BLaER1 treated with 17β-estradiol and CSF1 and Interleukin-3, amounts not matched to agents 10 nM and 100 nM (cell line): ENCODE results near the gene GKN1.
"Not testable (repeated sequence)": the region's sequence is repeated elsewhere in the genome, so short reads cannot be mapped to it uniquely, and the experiment has no call there.

ENCODE experiments used
- H3K27ac ChIP-seq, 11 experiments: shearing (Covaris generic); formaldehyde crosslinking; 2 replicates each; pipeline ENCODE4 v1.8.1; 2022
- H3K27me3 ChIP-seq, 11 experiments: shearing (Covaris generic); formaldehyde crosslinking; 2 replicates each; pipeline ENCODE4 v1.8.1; 2022
- H3K36me3 ChIP-seq, 11 experiments: shearing (Covaris generic); formaldehyde crosslinking; 2 replicates each; pipeline ENCODE4 v1.8.1; 2022
- H3K4me1 ChIP-seq, 10 experiments: shearing (Covaris generic); formaldehyde crosslinking; 2 replicates each; pipeline ENCODE4 v1.8.1; 2022
- H3K4me2 ChIP-seq, 11 experiments: shearing (Covaris generic); formaldehyde crosslinking; 2 replicates each; pipeline ENCODE4 v1.8.1; 2022
- H3K4me3 ChIP-seq, 10 experiments: shearing (Covaris generic); formaldehyde crosslinking; 2 replicates each; pipeline ENCODE4 v1.8.1; 2022
- H3K9ac ChIP-seq, 11 experiments: shearing (Covaris generic); formaldehyde crosslinking; 2 replicates each; pipeline ENCODE4 v1.8.1; 2022
- H3K9me3 ChIP-seq, 11 experiments: shearing (Covaris generic); formaldehyde crosslinking; replicated peaks in 1 of 11; 2 replicates each; pipeline ENCODE4 v1.8.1; 2022
- H4K20me1 ChIP-seq, 11 experiments: shearing (Covaris generic); formaldehyde crosslinking; 2 replicates each; pipeline ENCODE4 v1.8.1; 2022
- Cebpa-rat ChIP-seq, 11 experiments: shearing (Covaris generic); IDR thresholded peaks; 2 replicates each; pipeline ENCODE4 v1.8.1; 2022

The GKN1 gene

DNA sequence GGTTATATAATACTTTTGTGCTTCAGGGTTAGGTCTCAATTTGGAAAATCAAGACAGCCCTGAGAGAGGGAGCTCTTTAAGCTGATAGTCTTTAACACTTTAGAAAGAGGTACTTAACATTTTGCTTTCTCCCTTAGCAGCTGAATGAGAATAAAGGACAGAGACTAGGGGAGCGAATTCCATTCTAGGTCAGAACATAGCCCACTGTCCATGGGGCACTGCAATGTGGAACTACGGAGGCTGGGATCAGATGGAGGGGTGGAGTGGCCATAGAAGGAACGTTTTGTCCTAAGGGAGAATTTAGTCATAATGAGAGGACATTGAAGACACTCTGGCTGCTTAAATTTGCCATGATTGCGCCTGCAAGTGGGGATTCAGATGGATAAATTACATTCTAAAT, 22.5 kb upstream of the GKN1 start:
- no peaks in the 10 kb centered on the region for H3K36me3 ChIP-seq
- H4K20me1 ChIP-seq, result no peaks in the 10 kb centered on the region
- H3K4me1 ChIP-seq, result peaks cover 0 to 40% (median 0%) of the 10 kb centered on the region in 10 experiments; a peak in 8 of 20 replicates
- H3K27me3 ChIP-seq, result no peaks in the 10 kb centered on the region
- H3K9me3 ChIP-seq, result no peaks in the 10 kb centered on the region
- TF ChIP-seq Cebpa-rat (IDR thresholded peaks at IDR 0.05), result no peak
- no peak overlapping the region for H3K9ac ChIP-seq
- no peak overlapping the region for H3K4me3 ChIP-seq
- no peak overlapping the region for H3K4me2 ChIP-seq
- H3K27ac ChIP-seq, result no peak overlapping the region

DNA sequence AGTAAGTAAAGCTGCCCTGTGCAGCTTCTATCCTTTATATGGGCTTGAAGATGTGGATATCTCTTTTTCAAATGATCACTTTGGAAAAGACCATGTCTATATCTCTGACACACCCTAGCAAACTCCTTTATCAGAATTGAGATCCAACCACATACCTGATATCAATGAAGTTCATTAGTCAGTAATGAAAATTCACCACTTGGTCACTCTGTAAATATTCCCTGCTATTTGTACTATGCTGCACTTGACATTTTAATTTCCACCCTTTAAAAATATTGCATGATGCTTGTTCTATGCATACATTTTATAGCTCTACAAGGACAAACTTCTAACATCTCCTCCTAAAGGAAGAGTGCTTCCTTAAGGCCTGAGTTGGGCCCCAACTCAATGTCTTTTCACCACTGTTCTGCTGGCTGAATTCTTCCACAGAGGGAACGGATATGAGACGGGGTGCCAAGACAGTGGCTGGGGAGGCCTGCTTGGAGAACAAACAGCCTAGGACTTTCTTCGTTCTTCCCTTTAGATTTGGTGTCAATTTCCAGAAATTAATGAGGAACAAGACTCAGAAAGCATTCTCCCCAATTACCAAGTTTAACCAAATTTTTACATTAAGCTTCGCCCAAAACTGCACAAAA, 21.4 kb upstream of the GKN1 start, which contains the start of gene GKN2:
Gene GKN2, minus strand, starts transcription at position 7 of the 635 bp plus-strand sequence. CDS start 32 bp downstream, outside the sequence.
- H3K4me3 ChIP-seq, result no peak within 1 kb of the TSS
- no peaks in the 10 kb centered on the region for H3K9me3 ChIP-seq
- no peak within 1 kb of the TSS for H3K4me2 ChIP-seq
- H3K9ac ChIP-seq, result no peak within 1 kb of the TSS
- no peak for TF ChIP-seq Cebpa-rat (IDR thresholded peaks at IDR 0.05)
- H4K20me1 ChIP-seq, result no peaks in the 10 kb centered on the region
- no peaks in the 10 kb centered on the region for H3K36me3 ChIP-seq
- H3K27me3 ChIP-seq, result no peaks in the 10 kb centered on the region
- peaks cover 0 to 32% (median 0%) of the 10 kb centered on the region in 10 experiments; a peak in 8 of 20 replicates for H3K4me1 ChIP-seq
- H3K27ac ChIP-seq, result no peak within 1 kb of the TSS

DNA sequence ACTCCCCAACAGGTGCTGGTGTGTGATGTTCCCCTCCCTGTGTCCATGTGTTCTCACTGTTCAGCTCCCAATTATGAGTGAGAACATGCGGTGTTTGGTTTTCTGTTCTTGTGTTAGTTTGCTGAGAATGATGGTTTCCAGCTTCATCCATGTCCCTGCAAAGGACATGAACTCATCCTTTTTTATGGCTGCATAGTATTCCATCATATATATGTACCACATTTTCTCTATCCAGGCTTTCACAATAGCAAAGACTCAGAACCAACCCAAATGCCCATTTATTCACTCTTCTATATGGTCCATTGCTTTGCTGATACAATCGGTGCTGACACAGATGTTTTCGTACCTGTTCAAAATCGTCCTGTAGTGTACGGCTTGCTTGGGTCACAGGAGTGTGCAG, 19.0 kb upstream of the GKN1 start:
- not testable (repeated sequence) for H3K9me3 ChIP-seq

DNA sequence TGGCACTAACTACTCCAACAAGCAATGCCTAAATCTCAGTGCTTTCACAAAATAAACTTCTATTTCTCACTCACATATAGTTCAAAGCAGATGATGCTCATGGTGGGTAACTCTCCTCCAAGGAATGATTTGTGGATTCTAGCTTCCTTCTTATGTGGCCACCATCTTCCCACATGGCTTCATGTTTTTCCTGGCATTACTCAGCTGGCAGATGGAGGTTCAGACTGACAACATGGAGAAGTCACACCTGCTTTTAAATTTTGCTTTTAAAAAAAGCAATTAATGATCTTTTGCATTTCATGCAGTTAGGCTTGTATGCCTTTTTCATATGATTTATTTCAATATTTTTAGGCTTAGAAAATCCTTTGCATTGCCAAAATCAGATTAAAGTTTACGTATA, 15.4 kb upstream of the GKN1 start:
- no peak overlapping the region for H3K4me3 ChIP-seq
- no peak overlapping the region for H3K9ac ChIP-seq
- no peak overlapping the region for H3K4me2 ChIP-seq
- no peaks in the 10 kb centered on the region for H3K36me3 ChIP-seq
- no peaks in the 10 kb centered on the region for H3K4me1 ChIP-seq
- no peak overlapping the region for H3K27ac ChIP-seq
- no peaks in the 10 kb centered on the region for H3K27me3 ChIP-seq
- H4K20me1 ChIP-seq, result no peaks in the 10 kb centered on the region
- TF ChIP-seq Cebpa-rat (IDR thresholded peaks at IDR 0.05), result no peak
- no peaks in the 10 kb centered on the region for H3K9me3 ChIP-seq

More for the DNA sequence above, 19.0 kb upstream of the GKN1 start:
- H3K4me3 ChIP-seq, H3K9ac ChIP-seq, H3K27ac ChIP-seq, H3K27me3 ChIP-seq, H3K4me2 ChIP-seq, H4K20me1 ChIP-seq, H3K36me3 ChIP-seq: not testable (repeated sequence)
- H3K4me1 ChIP-seq, result peaks cover 0 to 13% (median 0%) of the 10 kb centered on the region in 10 experiments; a peak in 6 of 20 replicates

DNA sequence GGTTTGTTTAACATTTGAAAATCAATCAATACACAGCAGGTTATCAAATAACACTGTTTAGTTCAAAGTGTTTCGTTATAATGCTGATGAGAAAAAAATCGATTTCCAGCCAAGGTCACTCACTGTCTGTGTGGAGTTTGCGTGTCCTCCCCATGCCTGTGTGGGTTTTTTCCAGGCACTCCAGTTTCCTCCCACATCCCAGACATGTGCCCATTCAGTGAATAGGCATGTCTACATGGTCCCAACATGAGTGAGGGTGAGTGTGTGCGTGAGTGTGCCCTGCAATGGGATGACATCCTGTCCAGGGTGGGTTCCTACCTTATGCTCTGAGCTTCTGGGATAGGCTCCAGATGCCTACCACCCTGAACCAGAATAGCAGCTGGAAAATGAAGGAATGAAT, 13.1 kb upstream of the GKN1 start:
- Histone ChIP-seq H3K36me3 (no peaks in the 10 kb centered on the region), H3K9me3 (no peaks in the 10 kb centered on the region), H4K20me1 (no peaks in the 10 kb centered on the region), H3K27me3 (no peaks in the 10 kb centered on the region), H3K9ac (no peak overlapping the region), H3K27ac (no peak overlapping the region), H3K4me2 (no peak overlapping the region), H3K4me3 (no peak overlapping the region), H3K4me1 (no peaks in the 10 kb centered on the region)
- TF ChIP-seq Cebpa-rat (IDR thresholded peaks at IDR 0.05), result no peak

DNA sequence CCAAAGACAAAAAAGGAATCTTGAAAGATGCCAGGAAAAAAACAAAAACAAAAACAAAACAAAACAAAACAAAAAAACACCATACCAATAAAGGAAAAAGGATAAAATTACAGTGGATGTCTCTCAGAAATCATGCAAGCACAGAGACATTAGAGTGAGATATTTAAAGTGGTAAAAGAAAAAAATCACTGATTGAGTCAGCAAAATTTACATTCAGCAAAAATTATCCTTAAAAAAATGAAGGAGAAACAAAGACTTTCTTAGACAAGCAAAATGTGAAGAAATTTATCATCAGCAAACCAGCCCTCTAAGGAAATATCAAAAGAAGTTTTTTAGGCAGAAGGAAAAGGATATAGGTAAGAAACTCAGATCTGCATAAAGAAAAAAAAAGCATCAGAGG, 10.2 kb upstream of the GKN1 start:
- no peaks in the 10 kb centered on the region for H3K9me3 ChIP-seq
- no peak overlapping the region for H3K9ac ChIP-seq
- no peaks in the 10 kb centered on the region for H4K20me1 ChIP-seq
- no peak overlapping the region for H3K27ac ChIP-seq
- H3K4me3 ChIP-seq, result no peak overlapping the region
- no peaks in the 10 kb centered on the region for H3K36me3 ChIP-seq
- TF ChIP-seq Cebpa-rat (IDR thresholded peaks at IDR 0.05), result no peak
- H3K4me2 ChIP-seq, result no peak overlapping the region
- no peaks in the 10 kb centered on the region for H3K27me3 ChIP-seq
- peaks cover 0 to 9% (median 0%) of the 10 kb centered on the region in 10 experiments; a peak in 4 of 20 replicates for H3K4me1 ChIP-seq

DNA sequence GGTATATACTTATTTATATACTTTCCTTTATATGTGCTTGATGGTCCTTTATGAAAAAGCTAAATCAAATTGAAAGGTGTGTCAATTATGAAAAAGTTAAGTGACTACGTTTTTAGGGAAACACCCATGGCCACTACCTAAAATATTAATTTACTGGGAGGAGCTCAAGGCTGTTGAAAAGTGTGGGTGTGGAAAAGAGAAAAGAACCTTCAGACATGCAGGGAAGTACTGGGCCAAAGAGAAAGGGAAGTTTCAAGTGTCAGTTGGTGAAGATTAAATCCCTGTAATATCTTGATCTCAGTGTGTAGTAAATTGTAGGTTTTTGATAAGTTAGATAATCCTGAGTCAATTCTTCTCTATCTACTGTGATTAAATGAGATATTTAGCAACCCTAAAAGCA, 6.2 kb upstream of the GKN1 start:
- no peak for TF ChIP-seq Cebpa-rat (IDR thresholded peaks at IDR 0.05)
- no peaks in the 10 kb centered on the region for H3K9me3 ChIP-seq
- peaks cover 0 to 9% (median 0%) of the 10 kb centered on the region in 10 experiments; a peak in 4 of 20 replicates for H3K4me1 ChIP-seq
- H3K27me3 ChIP-seq, result no peaks in the 10 kb centered on the region
- H3K4me3 ChIP-seq, result no peak overlapping the region
- no peaks in the 10 kb centered on the region for H4K20me1 ChIP-seq
- H3K36me3 ChIP-seq, result no peaks in the 10 kb centered on the region
- no peak overlapping the region for H3K9ac ChIP-seq
- peak overlapping the region in 2 of 11 experiments; percentile 24 to 40; a peak in 3 of 22 replicates for H3K4me2 ChIP-seq
- no peak overlapping the region for H3K27ac ChIP-seq

DNA sequence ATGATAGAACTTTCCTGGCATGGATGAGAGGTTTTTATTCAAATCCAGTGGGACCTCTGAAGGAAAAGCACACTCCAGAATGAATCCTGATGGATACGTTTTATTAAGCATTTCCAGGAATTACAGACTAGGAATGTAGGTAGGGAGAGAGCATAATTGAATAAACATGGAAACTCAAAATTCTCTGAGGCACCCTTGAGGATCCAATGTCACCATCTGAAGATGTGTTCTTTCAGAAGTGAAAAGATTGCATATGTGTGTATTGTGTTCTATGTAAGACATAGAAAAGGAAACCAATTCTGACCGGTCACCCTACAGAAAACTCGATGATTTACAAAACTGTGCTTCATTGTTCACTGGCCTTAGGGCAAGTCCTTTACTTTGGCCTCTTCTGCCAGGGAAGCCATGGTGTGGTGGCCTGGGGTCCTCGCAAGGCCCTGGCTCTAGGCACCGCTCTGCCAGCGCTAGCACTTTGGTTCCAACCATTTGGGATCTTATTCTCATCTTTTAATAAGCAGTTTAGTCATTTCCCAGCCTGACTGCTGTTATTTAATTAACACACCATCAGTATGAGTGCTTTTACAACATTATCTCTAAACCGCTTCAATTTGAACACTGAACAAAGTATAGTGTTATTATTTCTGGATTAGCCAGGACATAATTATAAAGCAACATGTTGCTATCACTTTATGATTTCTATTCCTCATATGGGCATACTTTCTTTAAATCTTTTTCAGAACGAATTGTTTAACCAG, 4.5 kb upstream of the GKN1 start:
- H3K9ac ChIP-seq, result no peak overlapping the region
- no peak overlapping the region for H3K4me3 ChIP-seq
- H3K36me3 ChIP-seq, result no peaks in the 10 kb centered on the region
- no peak for TF ChIP-seq Cebpa-rat (IDR thresholded peaks at IDR 0.05)
- peaks cover 0 to 9% (median 0%) of the 10 kb centered on the region in 10 experiments; a peak in 4 of 20 replicates for H3K4me1 ChIP-seq
- no peak overlapping the region for H3K27ac ChIP-seq
- H3K9me3 ChIP-seq, result no peaks in the 10 kb centered on the region
- H3K27me3 ChIP-seq, result no peaks in the 10 kb centered on the region
- H3K4me2 ChIP-seq, result no peak overlapping the region
- H4K20me1 ChIP-seq, result no peaks in the 10 kb centered on the region

DNA sequence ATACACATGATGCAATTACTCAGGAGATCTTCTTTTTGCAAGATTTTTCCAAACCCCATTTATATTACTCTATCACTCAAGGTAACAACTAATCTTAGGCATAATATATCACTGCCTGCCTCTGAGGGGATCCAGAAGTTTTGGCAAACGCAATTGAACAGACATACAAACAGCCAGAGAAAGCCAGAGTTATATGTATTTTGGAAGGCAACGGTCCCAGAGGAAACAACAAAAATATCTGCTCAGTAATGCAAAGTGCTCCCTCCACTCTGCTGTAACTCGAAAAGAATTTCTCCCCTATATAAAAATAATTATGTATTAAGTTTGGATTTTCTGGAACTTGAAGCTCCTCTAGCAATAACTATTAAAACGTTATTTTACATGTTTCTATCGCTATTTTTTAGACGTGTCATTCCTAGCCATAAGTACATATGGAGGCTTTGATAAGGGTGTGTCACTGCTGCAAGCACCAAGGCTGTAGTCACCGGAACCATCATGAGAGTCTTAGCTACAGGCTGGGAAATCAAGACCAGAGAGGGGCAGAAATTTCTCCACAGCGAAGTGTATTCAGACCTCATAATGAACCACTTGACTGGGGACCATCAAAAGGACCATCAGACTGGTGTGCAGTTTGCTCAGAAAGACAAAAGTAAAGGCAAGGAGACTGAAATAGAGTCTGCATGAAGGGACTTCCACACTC, 3.7 kb upstream of the GKN1 start:
- no peaks in the 10 kb centered on the region for H4K20me1 ChIP-seq
- H3K9me3 ChIP-seq, result no peaks in the 10 kb centered on the region
- no peak overlapping the region for H3K4me3 ChIP-seq
- H3K27me3 ChIP-seq, result no peaks in the 10 kb centered on the region
- no peak overlapping the region for H3K4me2 ChIP-seq
- no peak overlapping the region for H3K27ac ChIP-seq
- H3K9ac ChIP-seq, result no peak overlapping the region
- TF ChIP-seq Cebpa-rat (IDR thresholded peaks at IDR 0.05), result no peak
- peaks cover 0 to 9% (median 0%) of the 10 kb centered on the region in 10 experiments; a peak in 4 of 20 replicates for H3K4me1 ChIP-seq
- H3K36me3 ChIP-seq, result no peaks in the 10 kb centered on the region
